B cell (primary cell): ENCODE results near the gene PLSCR3.

Experiments
- EZH2 ChIP-seq: IDR thresholded peaks from 2 replicates; pipeline ENCODE4 v1.6.1; 2012; ENCODE audit warnings: borderline replicate concordance, low read depth, mild to moderate bottlenecking, moderate library complexity, low read length; ENCODE audit not compliant: insufficient read depth, poor library complexity, severe bottlenecking
- TF ChIP-seq, protein P1 (sequence below): fragments of 200-600 bp; IDR thresholded peaks from one replicate; pipeline ENCODE4 v1.8.0; 2022; ENCODE audit warnings: antibody characterized with exemption, mild to moderate bottlenecking

DNA sequence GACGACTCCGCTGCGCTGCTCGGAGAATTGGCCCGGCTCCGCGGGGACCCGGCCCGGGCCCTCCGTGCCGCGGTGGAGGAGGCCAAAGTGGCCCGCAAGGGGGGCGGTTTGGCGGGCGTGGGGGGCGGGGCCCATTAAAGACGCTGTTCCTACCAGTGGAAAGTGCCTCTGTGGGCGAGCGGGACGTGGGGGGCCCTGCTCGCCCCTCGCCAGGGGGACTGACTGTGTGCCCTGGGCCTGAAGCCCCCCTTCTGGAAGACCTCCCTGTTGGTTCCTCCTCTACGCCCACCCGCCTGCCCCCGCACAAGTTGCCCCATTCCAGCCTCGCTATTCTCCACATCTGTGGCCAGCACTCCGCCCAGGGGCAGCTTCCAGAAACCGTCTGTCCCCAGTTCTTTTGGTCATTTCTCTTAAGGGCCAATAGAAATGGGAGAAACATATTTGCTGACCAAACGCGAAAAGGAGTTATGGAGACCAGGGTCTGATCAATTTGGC is 43.1 kb upstream of the PLSCR3 start:
- TF ChIP-seq, protein P1, sequence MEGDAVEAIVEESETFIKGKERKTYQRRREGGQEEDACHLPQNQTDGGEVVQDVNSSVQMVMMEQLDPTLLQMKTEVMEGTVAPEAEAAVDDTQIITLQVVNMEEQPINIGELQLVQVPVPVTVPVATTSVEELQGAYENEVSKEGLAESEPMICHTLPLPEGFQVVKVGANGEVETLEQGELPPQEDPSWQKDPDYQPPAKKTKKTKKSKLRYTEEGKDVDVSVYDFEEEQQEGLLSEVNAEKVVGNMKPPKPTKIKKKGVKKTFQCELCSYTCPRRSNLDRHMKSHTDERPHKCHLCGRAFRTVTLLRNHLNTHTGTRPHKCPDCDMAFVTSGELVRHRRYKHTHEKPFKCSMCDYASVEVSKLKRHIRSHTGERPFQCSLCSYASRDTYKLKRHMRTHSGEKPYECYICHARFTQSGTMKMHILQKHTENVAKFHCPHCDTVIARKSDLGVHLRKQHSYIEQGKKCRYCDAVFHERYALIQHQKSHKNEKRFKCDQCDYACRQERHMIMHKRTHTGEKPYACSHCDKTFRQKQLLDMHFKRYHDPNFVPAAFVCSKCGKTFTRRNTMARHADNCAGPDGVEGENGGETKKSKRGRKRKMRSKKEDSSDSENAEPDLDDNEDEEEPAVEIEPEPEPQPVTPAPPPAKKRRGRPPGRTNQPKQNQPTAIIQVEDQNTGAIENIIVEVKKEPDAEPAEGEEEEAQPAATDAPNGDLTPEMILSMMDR: no peak
- no peak for TF ChIP-seq EZH2
